Gastroesophageal sphincter (tissue), 4 donors: ENCODE results near the gene CXorf65. TPM values are rescaled to one million over a fixed set of nuclear protein-coding genes. Genes with fewer than 3 reads are reported as not detected.

Source experiments
- ATAC-seq: fragments of 150-250 bp; one replicate; pipeline ENCODE4 v1.9.1; 2016; ENCODE audit warnings: mild to moderate bottlenecking, moderate library complexity
- H3K27ac ChIP-seq, 4 donors: fragments of 200-600 bp; sonication (generic) in 3 of 4; 1 replicate in 3 of 4; 2 replicates in 1 of 4; pipeline ENCODE4 v1.5.1; 2016 to 2019
- H3K27me3 ChIP-seq: fragments of 200-600 bp; sonication (generic); one replicate; pipeline ENCODE4 v1.5.1; 2019
- H3K36me3 ChIP-seq, 2 donors: fragments of 200-600 bp; sonication (generic); one replicate each; pipeline ENCODE4 v1.5.1; 2019; ENCODE audit warnings: control low read depth in 1 of 2
- H3K4me1 ChIP-seq, 3 donors: fragments of 200-600 bp; sonication (generic); 1 replicate in 2 of 3; 2 replicates in 1 of 3; pipeline ENCODE4 v1.5.1; 2016 to 2019; ENCODE audit warnings: control low read depth in 2 of 3
- H3K4me3 ChIP-seq, 2 donors: fragments of 200-600 bp; sonication (generic); one replicate each; pipeline ENCODE4 v1.5.1; 2019; ENCODE audit warnings: mild to moderate bottlenecking in 1 of 2, moderate library complexity in 1 of 2
- H3K9me3 ChIP-seq, 3 donors: fragments of 200-600 bp; sonication (generic); one replicate each; pipeline ENCODE4 v1.5.1; 2017 to 2019; ENCODE audit warnings: control low read depth in 2 of 3
- EP300 ChIP-seq: sonication (generic); formaldehyde crosslinking; IDR thresholded peaks from one replicate; pipeline ENCODE4 v1.6.1; 2017; ENCODE audit warnings: antibody characterized with exemption, mild to moderate bottlenecking
- POLR2A ChIP-seq, 2 donors: fragments of 450-650 bp; IDR thresholded peaks; one replicate each; pipeline ENCODE4 v1.6.1; 2017; ENCODE audit warnings: antibody characterized with exemption in 2 of 2, mild to moderate bottlenecking in 2 of 2, moderate library complexity in 1 of 2
- POLR2AphosphoS5 ChIP-seq: sonication (generic); formaldehyde crosslinking; IDR thresholded peaks from one replicate; pipeline ENCODE4 v1.6.1; 2017; ENCODE audit warnings: antibody characterized with exemption
- WGBS, 2 donors: methylation state at CpG; one replicate each; pipeline ENCODE4 v1.1.5; 2018; ENCODE audit warnings: low coverage in 1 of 2; 5-methylcytosine and 5-hydroxymethylcytosine counted together
- small RNA-seq, 4 donors: library from RNA; depleted of rRNA; stranded (forward); fragments of <200 nt; gene quantifications; one replicate each; pipeline ENCODE3, GENCODE V24; 2016
- total RNA-seq, 4 donors: library from RNA; depleted of rRNA; stranded (reverse); fragments of >200 nt; gene quantifications; one replicate each; pipeline ENCODE4 v1.1.0, GENCODE V29; 2016
- TF ChIP-seq, protein P1 (sequence below), 4 experiments: fragments of 200-600 bp in 2 of 4; fragments of 450-650 bp in 2 of 4; sonication (generic) in 1 of 4; IDR thresholded peaks; one replicate each; pipeline ENCODE4 v1.5.1; 2017 to 2019; ENCODE audit warnings: antibody characterized with exemption in 4 of 4, mild to moderate bottlenecking in 2 of 4, moderate library complexity in 2 of 4

Gene CXorf65
- total RNA-seq, 4 donors from 2014 or later: not detected

DNA sequence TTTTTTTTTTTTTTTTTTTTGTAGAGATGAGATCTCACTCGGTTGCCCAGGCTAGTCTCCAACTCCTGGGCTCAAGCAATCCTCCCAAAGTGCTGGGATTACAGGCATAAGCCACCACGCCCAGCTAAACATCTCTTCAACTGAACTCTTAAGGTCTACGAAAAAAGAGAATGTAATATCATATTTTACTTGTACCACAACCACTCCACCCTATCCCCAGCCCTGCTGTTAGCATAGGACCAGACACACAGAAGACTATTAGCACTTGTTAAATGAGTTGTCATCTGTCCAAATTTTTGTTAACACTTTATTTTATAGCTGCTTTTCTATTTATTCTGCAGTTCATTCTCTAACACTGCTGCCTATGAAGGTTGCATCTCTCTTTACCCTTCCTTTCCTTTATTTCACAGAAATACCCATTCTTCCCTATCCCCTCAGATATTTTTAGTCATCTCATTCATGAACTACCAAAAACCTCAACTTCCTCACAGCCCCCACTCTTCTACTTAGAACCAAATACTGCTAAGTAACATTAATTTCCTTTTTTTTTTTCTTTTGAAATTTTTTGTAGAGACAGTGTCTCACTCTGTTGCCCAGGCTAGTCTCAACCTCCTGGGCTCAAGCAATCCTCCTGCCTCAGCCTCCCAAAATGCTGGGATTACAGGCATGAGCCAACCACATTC lies 48.6 kb downstream of the CXorf65 start:
- Histone ChIP-seq H3K4me3 (no peak overlapping the region), H3K9me3 (no peaks in the 10 kb centered on the region), H3K4me1 (no peaks in the 10 kb centered on the region), H3K27me3 (no peaks in the 10 kb centered on the region), H3K36me3 (peaks cover 0 to 41% of the 10 kb centered on the region in 2 donors), H3K27ac (no peak overlapping the region)
- TF ChIP-seq POLR2A (IDR thresholded peaks at IDR 0.05) (no peak), POLR2AphosphoS5 (no peak), EP300 (no peak)
- TF ChIP-seq, protein P1, sequence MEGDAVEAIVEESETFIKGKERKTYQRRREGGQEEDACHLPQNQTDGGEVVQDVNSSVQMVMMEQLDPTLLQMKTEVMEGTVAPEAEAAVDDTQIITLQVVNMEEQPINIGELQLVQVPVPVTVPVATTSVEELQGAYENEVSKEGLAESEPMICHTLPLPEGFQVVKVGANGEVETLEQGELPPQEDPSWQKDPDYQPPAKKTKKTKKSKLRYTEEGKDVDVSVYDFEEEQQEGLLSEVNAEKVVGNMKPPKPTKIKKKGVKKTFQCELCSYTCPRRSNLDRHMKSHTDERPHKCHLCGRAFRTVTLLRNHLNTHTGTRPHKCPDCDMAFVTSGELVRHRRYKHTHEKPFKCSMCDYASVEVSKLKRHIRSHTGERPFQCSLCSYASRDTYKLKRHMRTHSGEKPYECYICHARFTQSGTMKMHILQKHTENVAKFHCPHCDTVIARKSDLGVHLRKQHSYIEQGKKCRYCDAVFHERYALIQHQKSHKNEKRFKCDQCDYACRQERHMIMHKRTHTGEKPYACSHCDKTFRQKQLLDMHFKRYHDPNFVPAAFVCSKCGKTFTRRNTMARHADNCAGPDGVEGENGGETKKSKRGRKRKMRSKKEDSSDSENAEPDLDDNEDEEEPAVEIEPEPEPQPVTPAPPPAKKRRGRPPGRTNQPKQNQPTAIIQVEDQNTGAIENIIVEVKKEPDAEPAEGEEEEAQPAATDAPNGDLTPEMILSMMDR (IDR thresholded peaks at IDR 0.05): no peak
- WGBS, 2 donors: 64 to 92% methylated on average over 2 to 3 of the region's 3 CpGs
- ATAC-seq: no peak

DNA sequence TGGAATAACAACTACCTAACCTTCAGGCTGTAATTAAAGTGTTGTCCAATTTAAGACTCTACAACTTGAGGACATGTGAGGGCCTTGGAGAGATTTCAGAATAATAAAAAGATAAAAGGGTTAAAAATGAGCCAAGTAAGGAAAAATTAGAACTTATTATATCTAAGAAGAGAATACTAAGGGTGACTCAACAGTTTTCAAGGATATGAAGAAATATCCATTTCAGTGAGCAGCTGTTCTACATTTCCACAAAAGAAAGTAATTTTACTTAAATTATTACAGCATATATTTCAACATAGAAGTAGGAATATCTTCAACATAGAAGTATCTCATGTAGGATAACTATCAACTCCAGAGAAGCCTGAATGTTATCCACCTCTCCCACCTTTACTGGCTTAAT lies 49.7 kb downstream of the CXorf65 start:
- Histone ChIP-seq H3K4me1 (no peaks in the 10 kb centered on the region), H3K27ac (no peak overlapping the region), H3K4me3 (no peak overlapping the region), H3K27me3 (no peaks in the 10 kb centered on the region), H3K36me3 (peaks cover 0 to 32% of the 10 kb centered on the region in 2 donors), H3K9me3 (no peaks in the 10 kb centered on the region)
- no peak for TF ChIP-seq POLR2AphosphoS5
- TF ChIP-seq, protein P1 (IDR thresholded peaks at IDR 0.05): no peak
- no peak for TF ChIP-seq POLR2A (IDR thresholded peaks at IDR 0.05)
- TF ChIP-seq EP300: no peak
- ATAC-seq: no peak

Small RNA genes within 50 kb of the gene (small RNA-seq; reads per million reads assigned to genes)
- gene CXorf65: 0 reads per million in 4 donors

Other genes starting within 250 kb of the CXorf65 start
- not detected for gene TEX11, start 198.0 kb downstream of the CXorf65 start, total RNA-seq
- gene SLC7A3, start 175.6 kb downstream of the CXorf65 start, total RNA-seq: 10 to 100 TPM in 1 of 4 donors, not detected in 3; 12.7 TPM
- gene SNX12, start 38.4 kb downstream of the CXorf65 start, total RNA-seq: 10 to 100 TPM; 43.1 to 81.7 (median 52.0) TPM
- 10 to 100 TPM; 19.9 to 48.2 (median 28.9) TPM for gene FOXO4, start 10.9 kb downstream of the CXorf65 start, total RNA-seq
- 1 to 10 TPM in 3 of 4 donors, under 1 TPM in 1; 0.62 to 6.3 (median 3.7) TPM for gene IL2RG, start 4.8 kb upstream of the CXorf65 start, total RNA-seq
- gene MED12, start 11.9 kb upstream of the CXorf65 start, total RNA-seq: 10 to 100 TPM; 19.7 to 30.2 (median 26.2) TPM
- gene NLGN3, start 38.1 kb upstream of the CXorf65 start, total RNA-seq: 1 to 10 TPM; 1.7 to 3.1 (median 2.8) TPM
- gene GJB1, start 116.5 kb upstream of the CXorf65 start, total RNA-seq: not detected
- 10 to 100 TPM in 3 of 4 donors, 1 to 10 TPM in 1; 9.7 to 18.5 (median 13.4) TPM for gene ZMYM3, start 147.4 kb upstream of the CXorf65 start, total RNA-seq
- gene NONO, start 176.9 kb upstream of the CXorf65 start, total RNA-seq: 100 to 1,000 TPM; 196 to 268 (median 213) TPM
- 10 to 100 TPM in 3 of 4 donors, 1 to 10 TPM in 1; 7.1 to 37.5 (median 25.6) TPM for gene ITGB1BP2, start 195.0 kb upstream of the CXorf65 start, total RNA-seq